Putamen (tissue), 1 donor: ENCODE results near the gene DCBLD2.

Experiments used
- DNase-seq: peaks from one replicate; pipeline ENCODE4 v3.0.0-alpha.2; 2016; ENCODE audit warnings: low spot score

Gene DCBLD2, protein sequence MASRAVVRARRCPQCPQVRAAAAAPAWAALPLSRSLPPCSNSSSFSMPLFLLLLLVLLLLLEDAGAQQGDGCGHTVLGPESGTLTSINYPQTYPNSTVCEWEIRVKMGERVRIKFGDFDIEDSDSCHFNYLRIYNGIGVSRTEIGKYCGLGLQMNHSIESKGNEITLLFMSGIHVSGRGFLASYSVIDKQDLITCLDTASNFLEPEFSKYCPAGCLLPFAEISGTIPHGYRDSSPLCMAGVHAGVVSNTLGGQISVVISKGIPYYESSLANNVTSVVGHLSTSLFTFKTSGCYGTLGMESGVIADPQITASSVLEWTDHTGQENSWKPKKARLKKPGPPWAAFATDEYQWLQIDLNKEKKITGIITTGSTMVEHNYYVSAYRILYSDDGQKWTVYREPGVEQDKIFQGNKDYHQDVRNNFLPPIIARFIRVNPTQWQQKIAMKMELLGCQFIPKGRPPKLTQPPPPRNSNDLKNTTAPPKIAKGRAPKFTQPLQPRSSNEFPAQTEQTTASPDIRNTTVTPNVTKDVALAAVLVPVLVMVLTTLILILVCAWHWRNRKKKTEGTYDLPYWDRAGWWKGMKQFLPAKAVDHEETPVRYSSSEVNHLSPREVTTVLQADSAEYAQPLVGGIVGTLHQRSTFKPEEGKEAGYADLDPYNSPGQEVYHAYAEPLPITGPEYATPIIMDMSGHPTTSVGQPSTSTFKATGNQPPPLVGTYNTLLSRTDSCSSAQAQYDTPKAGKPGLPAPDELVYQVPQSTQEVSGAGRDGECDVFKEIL

GRCh38 chr3:98901392-98902350 lies at the start of gene DCBLD2:
DCBLD2 (minus strand) TSS chr3:98901695; CDS start chr3:98901326, 369 bp downstream.
- DNase-seq = peak; percentile 99

DNA sequence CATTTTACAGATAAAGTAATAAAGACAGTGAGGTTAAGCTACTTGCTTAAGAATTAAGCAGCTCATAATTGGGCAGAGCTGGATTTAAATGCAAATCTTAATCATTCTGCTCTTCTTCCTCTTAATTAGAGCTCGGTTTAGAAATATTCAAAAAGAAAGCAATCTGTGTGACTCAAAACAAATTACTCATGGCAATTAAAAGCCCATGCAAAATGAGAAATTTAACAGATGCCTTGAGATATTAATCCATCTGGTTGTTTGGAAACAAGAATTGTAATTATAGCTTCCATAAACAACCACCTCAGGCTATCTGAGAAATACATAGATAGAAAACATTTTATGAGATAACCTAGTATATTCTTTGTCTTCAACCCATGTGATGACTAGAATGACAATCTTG lies 44.2 kb upstream of the DCBLD2 start:
- no peak for DNase-seq

GRCh38 chr3:98945101-98945524 lies 43.6 kb upstream of the DCBLD2 start:
- peak; percentile 28 for DNase-seq

DNA sequence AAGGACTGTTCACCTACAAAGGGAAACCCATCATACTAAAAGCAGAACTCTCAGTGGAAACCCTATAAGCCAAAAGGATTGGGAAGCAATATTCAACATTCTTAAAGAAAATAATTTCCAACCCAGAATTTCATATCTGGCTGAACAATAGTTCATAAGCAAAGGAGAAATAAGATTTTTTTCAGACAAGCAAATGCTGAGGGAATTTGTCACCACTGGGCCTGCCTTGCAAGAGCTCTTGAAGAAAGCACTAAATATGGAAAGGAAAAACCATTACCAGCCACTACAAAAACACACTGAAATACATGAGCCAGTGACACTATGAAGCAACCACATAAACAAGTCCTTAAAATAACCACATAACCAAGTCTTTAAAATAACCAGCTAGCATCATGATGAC lies 28.9 kb upstream of the DCBLD2 start:
- no peak for DNase-seq

DNA sequence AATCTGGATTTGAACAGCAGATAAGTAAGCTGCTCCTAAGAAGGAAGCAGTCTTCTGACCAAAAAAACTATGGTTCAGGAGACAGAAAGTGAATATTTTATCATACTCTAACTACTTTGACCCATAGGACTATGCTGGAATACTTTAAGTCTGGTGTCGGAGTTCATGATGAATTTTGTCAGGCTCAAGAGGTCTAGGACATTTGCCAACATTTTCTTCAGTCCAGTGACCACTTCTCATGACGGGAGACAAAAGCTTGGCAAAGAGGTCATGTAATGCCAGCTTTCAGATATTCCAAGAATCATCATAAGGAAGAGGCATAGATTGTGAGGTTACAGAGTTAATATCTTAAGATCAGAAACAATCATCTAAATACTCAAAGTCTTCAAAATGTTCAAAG lies 20.5 kb upstream of the DCBLD2 start:
- DNase-seq = no peak

- DNase-seq = no peak
Observed at GRCh38 chr3:98920166-98920565, 18.7 kb upstream of the DCBLD2 start.

DNA sequence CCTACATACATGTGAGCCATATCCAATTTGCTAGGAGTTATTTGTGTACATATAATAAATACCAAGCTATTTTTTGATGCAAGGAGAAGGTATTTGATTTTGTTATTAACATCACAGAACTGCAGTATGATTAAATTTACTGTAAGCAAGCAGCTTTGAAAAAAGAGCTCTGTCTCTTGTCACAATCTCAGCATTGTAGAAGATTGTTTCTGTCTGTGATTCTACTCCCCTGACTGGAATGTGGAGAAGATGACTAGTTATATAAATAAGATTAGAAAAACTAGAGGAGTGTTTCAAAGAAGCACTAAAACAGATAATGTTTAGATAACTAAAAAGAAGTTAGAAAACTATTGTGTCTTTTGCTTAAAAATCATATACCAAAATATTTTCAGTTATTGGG lies 17.1 kb upstream of the DCBLD2 start:
- DNase-seq = no peak

DNA sequence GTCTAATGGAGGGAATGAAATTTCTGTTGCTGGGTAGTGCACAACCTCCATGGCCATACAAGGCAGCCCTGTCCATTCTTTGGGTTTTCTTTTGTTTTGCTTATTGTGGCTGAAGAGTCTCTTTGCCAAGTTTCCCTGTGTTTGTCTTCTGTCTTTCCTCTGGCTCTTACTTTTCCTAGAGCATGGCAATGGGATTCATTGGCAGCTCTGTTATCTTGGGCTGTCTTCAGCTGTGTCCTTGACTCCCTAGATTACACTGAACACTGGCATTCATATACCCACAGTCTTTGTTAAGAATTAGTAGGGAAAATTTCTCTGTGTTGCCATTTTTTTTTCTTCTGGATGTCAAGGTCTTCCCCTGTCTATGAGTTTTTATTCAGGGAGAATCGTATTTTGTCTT lies 16.1 kb upstream of the DCBLD2 start:
- no peak for DNase-seq

- DNase-seq = no peak
Observed at GRCh38 chr3:98914210-98915080, 12.9 kb upstream of the DCBLD2 start.

- DNase-seq = no peak
Observed at GRCh38 chr3:98912448-98912847, 11.0 kb upstream of the DCBLD2 start.

DNA sequence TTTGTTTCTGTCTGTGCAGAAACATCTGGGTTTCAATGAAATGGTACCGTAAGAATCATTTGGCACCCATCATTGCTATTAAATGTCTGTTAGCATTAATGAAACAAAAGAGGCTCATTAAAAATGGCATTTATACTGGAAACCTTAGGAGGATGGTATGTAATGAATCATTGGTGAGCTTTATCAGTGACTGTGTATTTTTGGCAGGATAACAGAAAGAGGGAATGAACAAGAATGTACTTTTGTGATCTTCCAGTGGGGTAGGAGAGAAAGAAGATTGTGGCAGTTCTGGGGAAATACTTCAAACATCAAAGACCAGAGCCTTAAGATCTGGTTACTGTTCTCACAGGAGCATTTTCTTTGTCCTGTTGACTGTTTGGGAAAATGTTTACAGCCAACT lies 4.7 kb upstream of the DCBLD2 start:
- no peak for DNase-seq

GRCh38 chr3:98903705-98904481 lies 2.4 kb upstream of the DCBLD2 start:
- no peak for DNase-seq

DNA sequence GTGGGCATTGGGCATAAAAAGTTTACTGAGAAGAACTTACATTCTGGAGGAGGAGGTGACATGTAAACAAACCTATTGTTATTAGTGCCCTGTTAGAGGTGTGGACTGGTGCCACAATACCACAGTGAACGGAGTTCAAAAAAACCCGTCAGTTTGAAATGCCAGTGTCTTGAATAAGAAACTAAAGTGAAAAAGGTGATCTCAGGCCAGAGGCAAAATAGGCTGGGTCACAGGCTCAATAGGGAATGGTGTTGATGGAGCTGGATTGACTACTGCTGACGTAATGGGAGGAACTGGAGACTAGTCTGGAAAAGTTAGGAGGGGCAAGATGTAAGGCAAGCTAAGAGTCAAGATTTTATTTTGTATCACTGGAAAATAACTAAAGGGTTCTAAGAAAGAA lies 1.6 kb upstream of the DCBLD2 start:
- no peak for DNase-seq

GRCh38 chr3:98902351-98902740 lies 851 bp upstream of the DCBLD2 start:
- DNase-seq = peak; percentile 47

- DNase-seq = no peak
Observed at GRCh38 chr3:98901119-98901391, 440 bp downstream of the DCBLD2 start.

- DNase-seq = no peak
Observed at GRCh38 chr3:98900265-98901118, 1.0 kb downstream of the DCBLD2 start.

DNA sequence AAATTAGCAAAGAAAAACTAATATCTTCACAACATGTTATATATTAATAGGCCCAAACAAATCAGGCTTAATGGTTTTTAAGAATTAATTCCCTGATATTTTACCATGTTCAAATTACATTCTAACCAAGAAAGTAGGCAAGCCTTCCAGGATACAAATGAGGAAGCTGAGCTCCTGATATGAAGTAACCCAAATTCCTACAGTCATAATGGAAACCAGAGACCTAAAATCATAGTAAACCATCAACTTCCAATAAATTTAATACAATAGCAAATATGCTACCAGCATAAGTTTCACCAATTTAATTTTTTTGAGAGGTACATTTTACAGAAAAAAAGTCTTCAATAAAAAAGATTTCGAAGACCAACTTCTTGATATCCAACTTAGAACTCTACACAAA lies 3.8 kb downstream of the DCBLD2 start:
- no peak for DNase-seq

DNA sequence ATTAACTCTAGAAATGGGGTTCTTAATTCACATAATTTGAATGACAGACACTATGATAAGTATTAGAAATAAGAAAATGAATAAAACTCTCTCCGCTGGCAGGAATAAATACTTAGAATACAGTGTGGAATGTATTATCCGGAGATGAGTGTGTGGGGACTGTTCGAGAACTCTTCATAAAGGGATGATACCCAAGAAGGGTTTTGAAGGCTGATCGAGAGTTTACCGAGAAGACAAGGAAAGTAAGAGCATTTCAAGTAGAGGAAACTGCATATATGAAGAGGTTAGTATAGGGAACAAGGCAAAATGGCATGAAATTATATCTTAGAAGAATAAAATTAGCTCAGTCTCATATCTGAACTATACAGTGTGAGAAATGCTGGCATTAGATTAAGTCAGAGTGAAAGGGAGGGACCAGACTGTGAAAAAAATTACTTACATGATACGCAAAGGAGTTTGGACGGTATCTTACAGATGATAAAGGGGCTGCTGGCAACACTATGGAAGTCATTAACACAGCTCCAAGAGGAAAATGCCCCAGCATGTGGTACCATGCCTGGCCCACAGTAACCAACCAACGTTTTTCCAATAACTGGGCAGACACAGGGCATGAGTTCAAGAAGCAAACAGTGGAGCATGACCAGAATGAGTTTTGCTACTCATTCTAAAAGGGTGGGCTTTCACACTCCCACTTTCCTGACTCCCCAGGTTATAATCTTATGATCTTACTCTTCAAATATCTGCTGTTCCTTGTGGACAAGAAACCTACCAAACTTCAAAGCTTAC lies 6.5 kb downstream of the DCBLD2 start:
- no peak for DNase-seq

- no peak for DNase-seq
Observed at GRCh38 chr3:98893740-98894139, 7.8 kb downstream of the DCBLD2 start.
